CD14-positive monocyte (primary cell): ENCODE measurements around the gene SRMS. TPM values are rescaled to one million over a fixed set of nuclear protein-coding genes. Genes with fewer than 3 reads are reported as not detected.

Experiments
- DNase-seq, 3 donors: peaks; one replicate each; pipeline ENCODE4 v3.0.0-alpha.2; 2011 to 2022
- H2AFZ ChIP-seq: 2 replicates; pipeline ENCODE4 v1.6.0; 2012; ENCODE audit warnings: mild to moderate bottlenecking, low read depth, low read length, inconsistent platforms; ENCODE audit not compliant: insufficient read depth, poor library complexity, severe bottlenecking
- H3K27ac ChIP-seq, 2 donors: 1 replicate in 1 of 2; 2 replicates in 1 of 2; pipeline ENCODE4 v1.5.1; 2012 to 2013; ENCODE audit warnings: low read length in 2 of 2, control low read depth in 1 of 2, inconsistent platforms in 1 of 2, low read depth in 1 of 2, mild to moderate bottlenecking in 1 of 2
- H3K27me3 ChIP-seq, 2 donors: one replicate each; pipeline versions ENCODE4 v1.6.0 to v1.6.1; 2011 to 2013; ENCODE audit warnings: low read length in 2 of 2; ENCODE audit not compliant: control insufficient read depth in 2 of 2, insufficient read depth in 2 of 2
- H3K36me3 ChIP-seq, 2 donors: replicated peaks in 1 of 2; 1 replicate in 1 of 2; 2 replicates in 1 of 2; pipeline versions ENCODE4 v1.5.1 to v1.6.1; 2012 to 2013; ENCODE audit warnings: low read length in 2 of 2, control low read depth in 1 of 2, inconsistent platforms in 1 of 2, mild to moderate bottlenecking in 1 of 2; ENCODE audit not compliant: insufficient read depth in 2 of 2, control insufficient read depth in 1 of 2
- H3K4me1 ChIP-seq, 2 donors: 1 replicate in 1 of 2; 2 replicates in 1 of 2; pipeline versions ENCODE4 v1.5.1 to v1.6.1; 2012 to 2013; ENCODE audit warnings: low read length in 2 of 2, control low read depth in 1 of 2, inconsistent platforms in 1 of 2, mild to moderate bottlenecking in 1 of 2, moderate library complexity in 1 of 2; ENCODE audit not compliant: insufficient read depth in 2 of 2, control insufficient read depth in 1 of 2
- H3K4me2 ChIP-seq: replicated peaks from 2 replicates; pipeline ENCODE3; 2012; ENCODE audit warnings: low read length, moderate library complexity, mild to moderate bottlenecking; ENCODE audit not compliant: poor library complexity, severe bottlenecking; ENCODE audit errors: extremely low read depth
- H3K4me3 ChIP-seq, 3 experiments: fragments of 200-600 bp in 1 of 3; sonication (generic) in 1 of 3; replicated peaks in 1 of 3; 1 replicate in 2 of 3; 2 replicates in 1 of 3; pipeline ENCODE4 v1.5.1; 2011 to 2013; ENCODE audit warnings: low read length in 3 of 3, mild to moderate bottlenecking in 3 of 3, control low read depth in 2 of 3, low read depth in 2 of 3, inconsistent platforms in 1 of 3, moderate library complexity in 1 of 3
- H3K79me2 ChIP-seq: 2 replicates; pipeline ENCODE4 v1.6.0; 2012; ENCODE audit warnings: mild to moderate bottlenecking, control low read depth, inconsistent platforms, low read length, moderate library complexity; ENCODE audit not compliant: insufficient read depth
- H3K9ac ChIP-seq: 2 replicates; pipeline ENCODE4 v1.6.0; 2017; ENCODE audit warnings: low read length, mild to moderate bottlenecking; ENCODE audit not compliant: insufficient read depth, poor library complexity, severe bottlenecking
- H3K9me3 ChIP-seq, 2 donors: replicated peaks in 1 of 2; 1 replicate in 1 of 2; 2 replicates in 1 of 2; pipeline versions ENCODE4 v1.5.1 to v1.6.1; 2012 to 2013; ENCODE audit warnings: low read length in 2 of 2, control low read depth in 1 of 2; ENCODE audit not compliant: control insufficient read depth in 1 of 2, insufficient read depth in 1 of 2
- H4K20me1 ChIP-seq: 2 replicates; pipeline ENCODE4 v1.6.0; 2012; ENCODE audit warnings: mild to moderate bottlenecking, low read length, control low read depth, moderate library complexity; ENCODE audit not compliant: insufficient read depth
- H3K27ac Mint-ChIP-seq, 7 donors: one replicate each; pipeline ENCODE4 v1.8.0; 2020; ENCODE audit warnings: mild to moderate bottlenecking in 7 of 7, mixed read lengths in 7 of 7, moderate library complexity in 6 of 7, inconsistent platforms in 2 of 7
- H3K27me3 Mint-ChIP-seq, 3 donors: one replicate each; pipeline ENCODE4 v1.8.0; 2021 to 2022; ENCODE audit warnings: low read depth in 3 of 3, mild to moderate bottlenecking in 3 of 3, mixed read lengths in 3 of 3, moderate library complexity in 3 of 3, inconsistent platforms in 1 of 3
- H3K36me3 Mint-ChIP-seq, 2 donors: one replicate each; pipeline ENCODE4 v1.8.0; 2020; ENCODE audit warnings: mixed read lengths in 2 of 2, inconsistent platforms in 1 of 2, mild to moderate bottlenecking in 1 of 2
- H3K4me1 Mint-ChIP-seq: one replicate; pipeline ENCODE4 v1.8.0; 2020; ENCODE audit warnings: mild to moderate bottlenecking, mixed read lengths
- H3K4me3 Mint-ChIP-seq, 2 donors: one replicate each; pipeline ENCODE4 v1.8.0; 2020; ENCODE audit warnings: mild to moderate bottlenecking in 2 of 2, mixed read lengths in 2 of 2, moderate library complexity in 1 of 2
- H3K9me3 Mint-ChIP-seq, 7 donors: one replicate each; pipeline ENCODE4 v1.8.0; 2020 to 2022; ENCODE audit warnings: mixed read lengths in 7 of 7, mild to moderate bottlenecking in 6 of 7, moderate library complexity in 6 of 7, inconsistent platforms in 2 of 7
- CTCF ChIP-seq: fragments of 200-600 bp; IDR thresholded peaks from one replicate; pipeline ENCODE4 v1.8.0; 2022; ENCODE audit warnings: antibody characterized with exemption, mild to moderate bottlenecking
- whole genome bisulfite sequencing: methylation state at CpG from one replicate; pipeline ENCODE4 v1.1.5; 2013; ENCODE audit warnings: missing lambda C conversion rate; ENCODE audit not compliant: insufficient coverage; 5-methylcytosine and 5-hydroxymethylcytosine counted together
- intact Hi-C, 2 donors: fragments of 100-400 bp; cut with micrococcal nuclease; formaldehyde crosslinking; loops; one replicate each; pipeline versions ENCODE4 v1.15.0 to v1.15.1; 2023
- polyA plus RNA-seq, 3 donors: library from polyadenylated mRNA; depleted of rRNA in 1 of 3; unstranded in 2 of 3; stranded (reverse) in 1 of 3; fragments of 300-500 nt in 2 of 3; fragments of >200 nt in 1 of 3; fragmentation: Illumina TruSeq in 2 of 3; gene quantifications; 1 replicate in 2 of 3; 2 replicates in 1 of 3; pipeline ENCODE4 v1.2.3, GENCODE V29; 2012 to 2021

Gene SRMS
- polyA plus RNA-seq, 3 donors, result not detected

- intact Hi-C loops, result loop anchor here in 1 of 2 donors (5.0 kb wide), 2 partner anchors 33 to 42 kb away; partner anchors contain the start of gene PTK6
- TF ChIP-seq CTCF, result no peak
These were observed 31.6 kb upstream of the SRMS start for GRCh38 chr20:63579017-63579694.

GRCh38 chr20:63578224-63579016, 30.9 kb upstream of the SRMS start:
- no peaks in the 10 kb centered on the region for H3K9me3 ChIP-seq
- no peak overlapping the region for H3K27ac Mint-ChIP-seq
- H3K79me2 ChIP-seq, result peaks cover 4% of the 10 kb centered on the region
- H3K36me3 Mint-ChIP-seq, result peaks cover 0 to 2% of the 10 kb centered on the region in 2 donors
- H3K4me1 ChIP-seq, result peaks cover 15 to 22% of the 10 kb centered on the region in 2 donors
- no peaks in the 10 kb centered on the region for H3K36me3 ChIP-seq
- H3K9ac ChIP-seq, result no peak overlapping the region
- no peaks in the 10 kb centered on the region for H4K20me1 ChIP-seq
- H3K27me3 ChIP-seq, result peaks cover 0 to 36% of the 10 kb centered on the region in 2 donors
- H3K4me3 Mint-ChIP-seq, result peak overlapping the region in 1 of 2 donors; percentile 66
- WGBS, result 81% methylated on average over 15 of the region's 26 CpGs
- intact Hi-C loops, result loop anchor here in 1 of 2 donors (5.0 kb wide), 2 partner anchors 34 to 41 kb away; partner anchors contain the start of gene PTK6
- H3K27me3 Mint-ChIP-seq, result peaks cover 44 to 80% (median 48%) of the 10 kb centered on the region in 3 donors
- H3K4me2 ChIP-seq, result no peak overlapping the region
- no peak overlapping the region for H3K27ac ChIP-seq
- H3K9me3 Mint-ChIP-seq, result peaks cover 0 to 4% (median 0%) of the 10 kb centered on the region in 7 donors
- H3K4me1 Mint-ChIP-seq, result peaks cover 14% of the 10 kb centered on the region
- no peak overlapping the region for H3K4me3 ChIP-seq
- no peak for TF ChIP-seq CTCF
- no peak overlapping the region for H2AFZ ChIP-seq
- no peak for DNase-seq

More at GRCh38 chr20:63579017-63579694, 31.6 kb upstream of the SRMS start:
- H3K36me3 ChIP-seq, result no peaks in the 10 kb centered on the region
- DNase-seq, result peak in 2 of 3 donors; percentile 7 to 50
- H4K20me1 ChIP-seq, result no peaks in the 10 kb centered on the region
- 58% methylated on average over 9 of the region's 19 CpGs for WGBS
- Mint-ChIP-seq H3K36me3 (peaks cover 0 to 2% of the 10 kb centered on the region in 2 donors), H3K4me1 (peaks cover 14% of the 10 kb centered on the region), H3K9me3 (peaks cover 0 to 4% (median 0%) of the 10 kb centered on the region in 7 donors), H3K27ac (no peak overlapping the region), H3K27me3 (peaks cover 47 to 82% (median 48%) of the 10 kb centered on the region in 3 donors), H3K4me3 (peak overlapping the region in 1 of 2 donors; percentile 65)
- peaks cover 0 to 36% of the 10 kb centered on the region in 2 donors for H3K27me3 ChIP-seq
- no peak overlapping the region for H3K4me2 ChIP-seq
- peak overlapping the region; percentile 15 for H3K9ac ChIP-seq
- no peaks in the 10 kb centered on the region for H3K79me2 ChIP-seq
- H3K4me3 ChIP-seq, result no peak overlapping the region
- H2AFZ ChIP-seq, result no peak overlapping the region
- no peaks in the 10 kb centered on the region for H3K9me3 ChIP-seq
- peaks cover 12 to 19% of the 10 kb centered on the region in 2 donors for H3K4me1 ChIP-seq
- H3K27ac ChIP-seq, result no peak overlapping the region
